ENCODE data around the gene OR1J4. TPM values are rescaled to one million over a fixed set of nuclear protein-coding genes. Genes with fewer than 3 reads are reported as not detected.

OR1J4 gene
- total RNA-seq, 1 experiment from 2014 or later = not detected

GRCh38 chr9:122477346-122477745 is 41.6 kb upstream of the OR1J4 start:
- no peaks in the 10 kb centered on the region for H3K9me3 ChIP-seq (ENCODE audit: low read depth, low read length, poor library complexity, severe bottlenecking)
- H3K27ac ChIP-seq (ENCODE audit: low read depth, low read length, poor library complexity, severe bottlenecking) = no peak overlapping the region
- no peak for TF ChIP-seq EZH2 (IDR thresholded peaks at IDR 0.05; ENCODE audit: borderline replicate concordance, low read depth, low read length, poor library complexity, severe bottlenecking)
- TF ChIP-seq, protein P1, sequence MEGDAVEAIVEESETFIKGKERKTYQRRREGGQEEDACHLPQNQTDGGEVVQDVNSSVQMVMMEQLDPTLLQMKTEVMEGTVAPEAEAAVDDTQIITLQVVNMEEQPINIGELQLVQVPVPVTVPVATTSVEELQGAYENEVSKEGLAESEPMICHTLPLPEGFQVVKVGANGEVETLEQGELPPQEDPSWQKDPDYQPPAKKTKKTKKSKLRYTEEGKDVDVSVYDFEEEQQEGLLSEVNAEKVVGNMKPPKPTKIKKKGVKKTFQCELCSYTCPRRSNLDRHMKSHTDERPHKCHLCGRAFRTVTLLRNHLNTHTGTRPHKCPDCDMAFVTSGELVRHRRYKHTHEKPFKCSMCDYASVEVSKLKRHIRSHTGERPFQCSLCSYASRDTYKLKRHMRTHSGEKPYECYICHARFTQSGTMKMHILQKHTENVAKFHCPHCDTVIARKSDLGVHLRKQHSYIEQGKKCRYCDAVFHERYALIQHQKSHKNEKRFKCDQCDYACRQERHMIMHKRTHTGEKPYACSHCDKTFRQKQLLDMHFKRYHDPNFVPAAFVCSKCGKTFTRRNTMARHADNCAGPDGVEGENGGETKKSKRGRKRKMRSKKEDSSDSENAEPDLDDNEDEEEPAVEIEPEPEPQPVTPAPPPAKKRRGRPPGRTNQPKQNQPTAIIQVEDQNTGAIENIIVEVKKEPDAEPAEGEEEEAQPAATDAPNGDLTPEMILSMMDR (conservative IDR thresholded peaks at IDR 0.05; ENCODE audit: low read depth, low read length) = no peak
- H3K27me3 ChIP-seq (replicated peaks; ENCODE audit: insufficient read depth, low read depth, low read length, poor library complexity) = peaks cover 40% of the 10 kb centered on the region
- no TSS peak for BruUV-seq (replicated peaks)
- H3K36me3 ChIP-seq (ENCODE audit: insufficient read depth, low read length, poor library complexity, severe bottlenecking) = no peaks in the 10 kb centered on the region
- H3K4me3 ChIP-seq (ENCODE audit: low read depth, low read length, poor library complexity, severe bottlenecking) = no peak overlapping the region
- intact Hi-C loops (cut with micrococcal nuclease; ENCODE audit: unreplicated experiment) = no loop called here
- H3K4me1 ChIP-seq (ENCODE audit: insufficient read depth, low read length, poor library complexity, severe bottlenecking) = no peaks in the 10 kb centered on the region
- DNase-seq (ENCODE audit: low spot score) = no peak
- ChIA-PET CTCF (no interaction called here), POLR2A (ENCODE audit: low non-redundant PET) (no interaction called here)

- POLR2A ChIA-PET (ENCODE audit: low non-redundant PET) = no interaction called here
- intact Hi-C loops (cut with micrococcal nuclease; ENCODE audit: unreplicated experiment) = no loop called here
- Histone ChIP-seq H3K4me1 (ENCODE audit: insufficient read depth, low read length, poor library complexity, severe bottlenecking) (no peaks in the 10 kb centered on the region), H3K4me3 (ENCODE audit: low read depth, low read length, poor library complexity, severe bottlenecking) (no peak within 1 kb of the TSS), H3K36me3 (ENCODE audit: insufficient read depth, low read length, poor library complexity, severe bottlenecking) (no peaks in the 10 kb centered on the region), H3K9me3 (ENCODE audit: low read depth, low read length, poor library complexity, severe bottlenecking) (no peaks in the 10 kb centered on the region), H3K27me3 (replicated peaks; ENCODE audit: insufficient read depth, low read depth, low read length, poor library complexity) (peaks cover 40% of the 10 kb centered on the region), H3K27ac (ENCODE audit: low read depth, low read length, poor library complexity, severe bottlenecking) (no peak within 1 kb of the TSS)
- CTCF ChIA-PET = no interaction called here
- BruUV-seq (replicated peaks) = no TSS peak
- no peak for DNase-seq (ENCODE audit: low spot score)
- TF ChIP-seq, protein P1 (conservative IDR thresholded peaks at IDR 0.05; ENCODE audit: low read depth, low read length) = no peak
- no peak for TF ChIP-seq EZH2 (IDR thresholded peaks at IDR 0.05; ENCODE audit: borderline replicate concordance, low read depth, low read length, poor library complexity, severe bottlenecking)
Measured at GRCh38 chr9:122477826-122478225, 41.1 kb upstream of the OR1J4 start, which contains the start of gene OR1J1. Gene OR1J1 (minus strand): TSS chr9:122477926. CDS start chr9:122477926, 0 bp downstream.

GRCh38 chr9:122479062-122479461 is 39.9 kb upstream of the OR1J4 start:
- no peak overlapping the region for H3K27ac ChIP-seq (ENCODE audit: low read depth, low read length, poor library complexity, severe bottlenecking)
- no peak for TF ChIP-seq EZH2 (IDR thresholded peaks at IDR 0.05; ENCODE audit: borderline replicate concordance, low read depth, low read length, poor library complexity, severe bottlenecking)
- TF ChIP-seq, protein P1 (conservative IDR thresholded peaks at IDR 0.05; ENCODE audit: low read depth, low read length) = no peak
- H3K9me3 ChIP-seq (ENCODE audit: low read depth, low read length, poor library complexity, severe bottlenecking) = no peaks in the 10 kb centered on the region
- DNase-seq (ENCODE audit: low spot score) = no peak
- H3K36me3 ChIP-seq (ENCODE audit: insufficient read depth, low read length, poor library complexity, severe bottlenecking) = no peaks in the 10 kb centered on the region
- no peaks in the 10 kb centered on the region for H3K4me1 ChIP-seq (ENCODE audit: insufficient read depth, low read length, poor library complexity, severe bottlenecking)
- no peak overlapping the region for H3K4me3 ChIP-seq (ENCODE audit: low read depth, low read length, poor library complexity, severe bottlenecking)
- ChIA-PET CTCF (no interaction called here), POLR2A (ENCODE audit: low non-redundant PET) (no interaction called here)
- intact Hi-C loops (cut with micrococcal nuclease; ENCODE audit: unreplicated experiment) = no loop called here
- peaks cover 44% of the 10 kb centered on the region for H3K27me3 ChIP-seq (replicated peaks; ENCODE audit: insufficient read depth, low read depth, low read length, poor library complexity)
- no TSS peak for BruUV-seq (replicated peaks)
